ENCODE results near the gene APBB2. TPM values are rescaled to one million over a fixed set of nuclear protein-coding genes. Genes with fewer than 3 reads are reported as not detected.

APBB2 gene
- total and polyA plus RNA-seq, 2 of the 8 experiments (the other 6 are each of a cell fraction or from before 2014, with no cell fraction given): 58.7 to 59.4 TPM

DNA sequence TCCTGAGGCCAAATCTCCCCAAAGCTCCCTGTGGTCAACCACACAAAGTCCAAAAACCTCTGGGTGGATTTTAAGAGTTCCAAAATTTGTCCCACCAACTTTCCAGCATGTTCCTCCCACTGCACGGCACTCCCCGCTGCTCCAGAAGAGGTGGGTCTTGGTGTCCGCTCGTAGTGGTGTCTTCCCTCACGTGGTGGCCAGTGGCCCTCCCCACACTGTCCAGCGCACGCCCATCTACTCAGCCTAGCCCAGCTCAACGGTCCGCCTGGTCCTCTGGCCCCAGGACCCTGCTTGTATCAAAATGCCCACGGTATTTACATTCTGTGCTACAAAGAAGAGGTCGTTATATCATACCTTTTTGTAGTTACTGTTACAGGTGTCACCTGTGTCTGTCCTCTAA, 381.1 kb downstream of the APBB2 start:
- no peaks in the 10 kb centered on the region; the same call in 1 of the 2 replicates for H3K23me2 ChIP-seq (ENCODE audit: low read depth, low read length)
- peaks cover 2 to 32% (median 5%) of the 10 kb centered on the region in 4 experiments; a peak in 6 of 8 replicates for H3K36me3 ChIP-seq (ENCODE audit: control insufficient read depth in 2 of 4, insufficient read depth in 4 of 4, low read length in 3 of 4)
- no peak overlapping the region for H2BK120ac ChIP-seq (replicated peaks; ENCODE audit: low read depth, low read length)
- no peak overlapping the region for H3K4me2 ChIP-seq (ENCODE audit: insufficient read depth in 1 of 2, low read depth in 2 of 2, low read length in 2 of 2)
- H3K4ac ChIP-seq (replicated peaks; ENCODE audit: insufficient read length, low read depth, low read length): no peak overlapping the region
- H3K79me1 ChIP-seq (ENCODE audit: low read depth, low read length): peaks cover 10% of the 10 kb centered on the region
- H2BK12ac ChIP-seq (ENCODE audit: low read depth, low read length): no peak overlapping the region
- no peak overlapping the region for H4K8ac ChIP-seq (ENCODE audit: extremely low read depth, insufficient read depth, low read length)
- H3K4me1 ChIP-seq (replicated peaks in 1 of 4; ENCODE audit: control insufficient read depth in 3 of 4, insufficient read depth in 4 of 4, low read length in 3 of 4): no peaks in the 10 kb centered on the region
- no peak for FAIRE-seq
- H3K4me3 ChIP-seq (ENCODE audit: extremely low read depth in 1 of 4, insufficient read depth in 2 of 4, low read depth in 3 of 4, low read length in 4 of 4): no peak overlapping the region
- TF ChIP-seq POU5F1 (IDR thresholded peaks at IDR 0.05; ENCODE audit: low read depth, low read length) (no peak), TAF7 (optimal IDR thresholded peaks at IDR 0.05; ENCODE audit: borderline replicate concordance, low read depth, low read length) (no peak), RFX5 (IDR thresholded peaks at IDR 0.05; ENCODE audit: borderline replicate concordance, low read depth, low read length) (no peak), JUN (IDR thresholded peaks at IDR 0.05; ENCODE audit: low read depth, low read length) (no peak), SP2 (IDR thresholded peaks at IDR 0.05; ENCODE audit: low read length) (no peak)
- TF ChIP-seq, protein P1, sequence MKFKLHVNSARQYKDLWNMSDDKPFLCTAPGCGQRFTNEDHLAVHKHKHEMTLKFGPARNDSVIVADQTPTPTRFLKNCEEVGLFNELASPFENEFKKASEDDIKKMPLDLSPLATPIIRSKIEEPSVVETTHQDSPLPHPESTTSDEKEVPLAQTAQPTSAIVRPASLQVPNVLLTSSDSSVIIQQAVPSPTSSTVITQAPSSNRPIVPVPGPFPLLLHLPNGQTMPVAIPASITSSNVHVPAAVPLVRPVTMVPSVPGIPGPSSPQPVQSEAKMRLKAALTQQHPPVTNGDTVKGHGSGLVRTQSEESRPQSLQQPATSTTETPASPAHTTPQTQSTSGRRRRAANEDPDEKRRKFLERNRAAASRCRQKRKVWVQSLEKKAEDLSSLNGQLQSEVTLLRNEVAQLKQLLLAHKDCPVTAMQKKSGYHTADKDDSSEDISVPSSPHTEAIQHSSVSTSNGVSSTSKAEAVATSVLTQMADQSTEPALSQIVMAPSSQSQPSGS (IDR thresholded peaks at IDR 0.05; ENCODE audit: low read length): no peak
- no peak overlapping the region for H2BK5ac ChIP-seq (ENCODE audit: low read depth, low read length)
- 88% methylated on average over 11 of the region's 11 CpGs; no CpG with 5 or more reads in 1 of the 2 experiments for WGBS, 2 experiments (ENCODE audit: extremely low coverage in 1 of 2, insufficient coverage in 1 of 2, insufficient read length in 1 of 2, insufficient replicate concordance in 2 of 2, low coverage in 1 of 2, low lambda C conversion rate in 2 of 2, missing lambda C conversion rate in 1 of 2)
- no peaks in the 10 kb centered on the region for H3K27me3 ChIP-seq (replicated peaks in 1 of 4; ENCODE audit: control insufficient read depth in 3 of 4, extremely low read depth in 1 of 4, insufficient read depth in 3 of 4, low read length in 3 of 4)
- POLR2A ChIA-PET (ENCODE audit: partially characterized antibody): no interaction called here
- H3K79me2 ChIP-seq (ENCODE audit: control insufficient read depth in 1 of 2, insufficient read depth in 2 of 2, low read length in 2 of 2): peaks cover 0 to 28% of the 10 kb centered on the region in 2 experiments; a peak in 2 of 4 replicates
- DNase-seq (ENCODE audit: low read depth in 1 of 2, low spot score in 2 of 2): no peak
- no peak overlapping the region for H2BK20ac ChIP-seq (ENCODE audit: low read length)
- no peak overlapping the region for H3K14ac ChIP-seq (ENCODE audit: insufficient read length)
- H4K91ac ChIP-seq (replicated peaks; ENCODE audit: insufficient read length, low read length): no peak overlapping the region
- no peaks in the 10 kb centered on the region; a peak in 1 of 4 replicates for H3K9me3 ChIP-seq (ENCODE audit: insufficient read depth in 2 of 2, low read depth in 1 of 2, low read length in 1 of 2)
- no peak overlapping the region for H3K9ac ChIP-seq (replicated peaks in 1 of 4; ENCODE audit: extremely low read depth in 1 of 4, low read depth in 3 of 4, low read length in 3 of 4)
- H4K20me1 ChIP-seq (replicated peaks in 1 of 2; ENCODE audit: control insufficient read depth in 1 of 2, insufficient read depth in 2 of 2, low read length in 2 of 2): peaks cover 4 to 10% of the 10 kb centered on the region in 2 experiments
- no peak overlapping the region for H2AK5ac ChIP-seq (ENCODE audit: low read depth, low read length)
- no peak overlapping the region for H3K23ac ChIP-seq (ENCODE audit: insufficient read length)
- H2AFZ ChIP-seq (ENCODE audit: low read length): no peak overlapping the region
- CTCF ChIA-PET (ENCODE audit: partially characterized antibody): interaction anchor here (0.6 to 5.8 kb wide), 3 partner anchors 10 to 99 kb away, joined by 3 to 41 read pairs (median 4); no protein-coding TSS in a partner anchor
- H3K18ac ChIP-seq (ENCODE audit: extremely low read depth, low read length): no peak overlapping the region
- no peak overlapping the region for H3K27ac ChIP-seq (ENCODE audit: low read depth, low read length)
- H3K56ac ChIP-seq (replicated peaks; ENCODE audit: insufficient read length, low read depth, low read length): no peak overlapping the region
- H2BK15ac ChIP-seq (ENCODE audit: low read length): no peak overlapping the region
- H4K5ac ChIP-seq (ENCODE audit: insufficient read length, low read depth, low read length): no peak overlapping the region

Data from H1 (cell line).